K562 (cell line): ENCODE results near the gene PRRG4.

ENCODE experiments used
- CHD2 ChIP-seq: IDR thresholded peaks from 2 replicates; pipeline ENCODE4 v1.6.1; 2011; ENCODE audit warnings: low read depth, low read length
- ZNF644 ChIP-seq: fragments of 200-800 bp; sonication (Bioruptor generic); IDR thresholded peaks from 2 replicates; pipeline ENCODE4 v1.6.1; 2016; ENCODE audit warnings: low read depth, missing genetic modification characterization, missing compliant biosample characterization

- no peak for TF ChIP-seq CHD2
- no peak for TF ChIP-seq ZNF644 (tag)
These were observed 509 bp upstream of the PRRG4 start for GRCh38 chr11:32829157-32829679.
